IgD-negative memory B cell (primary cell): ENCODE measurements around the gene CEP120. TPM values are rescaled to one million over a fixed set of nuclear protein-coding genes. Genes with fewer than 3 reads are reported as not detected.
A peak's percentile ranks its signal among the peaks of the same experiment; 100 is the strongest.

Source experiments
- H3K27ac Mint-ChIP-seq, 3 donors: one replicate each; pipeline ENCODE4 v1.8.0; 2020 to 2022; ENCODE audit warnings: mild to moderate bottlenecking in 3 of 3, mixed read lengths in 3 of 3, moderate library complexity in 1 of 3
- H3K27me3 Mint-ChIP-seq: one replicate; pipeline ENCODE4 v1.8.0; 2021; ENCODE audit warnings: mixed read lengths
- H3K36me3 Mint-ChIP-seq: one replicate; pipeline ENCODE4 v1.8.0; 2020; ENCODE audit warnings: mild to moderate bottlenecking, mixed read lengths
- H3K4me1 Mint-ChIP-seq, 3 donors: one replicate each; pipeline ENCODE4 v1.8.0; 2020 to 2022; ENCODE audit warnings: mixed read lengths in 3 of 3, mild to moderate bottlenecking in 1 of 3
- H3K4me3 Mint-ChIP-seq, 4 donors: one replicate each; pipeline ENCODE4 v1.8.0; 2020 to 2022; ENCODE audit warnings: mild to moderate bottlenecking in 4 of 4, mixed read lengths in 4 of 4, moderate library complexity in 3 of 4
- H3K9me3 Mint-ChIP-seq, 3 donors: one replicate each; pipeline ENCODE4 v1.8.0; 2020 to 2021; ENCODE audit warnings: mixed read lengths in 3 of 3, mild to moderate bottlenecking in 1 of 3
- polyA plus RNA-seq: library from polyadenylated mRNA; unstranded; fragments of 300-500 nt; fragmentation: Illumina TruSeq; gene quantifications from one replicate; pipeline ENCODE4 v1.2.3, GENCODE V29; 2021

The CEP120 gene
- polyA plus RNA-seq, 1 donor from 2014 or later: 29.1 TPM

DNA sequence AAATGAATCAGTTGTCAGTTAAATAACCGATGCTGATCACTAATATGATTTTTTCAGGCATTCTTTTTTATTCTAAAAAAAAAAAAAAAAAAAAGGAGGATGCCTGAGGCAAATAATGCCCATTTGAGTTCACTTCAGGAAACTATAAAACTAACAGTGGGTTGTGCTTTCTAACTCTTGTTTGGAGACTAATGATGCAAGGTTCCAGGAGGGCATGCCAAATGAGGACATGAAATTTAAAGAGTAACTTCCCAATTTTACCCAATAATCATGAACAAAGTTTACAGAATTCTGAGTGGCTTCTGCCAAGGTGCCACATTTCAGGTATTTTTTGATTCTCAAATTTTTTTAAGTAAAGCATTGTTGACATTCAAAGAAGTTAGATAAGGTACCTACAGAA is 41.0 kb downstream of the CEP120 start:
- no peaks in the 10 kb centered on the region for H3K9me3 Mint-ChIP-seq
- peaks cover 4% of the 10 kb centered on the region for H3K36me3 Mint-ChIP-seq
- no peak overlapping the region for H3K4me3 Mint-ChIP-seq
- H3K4me1 Mint-ChIP-seq: no peaks in the 10 kb centered on the region
- no peak overlapping the region for H3K27ac Mint-ChIP-seq
- no peaks in the 10 kb centered on the region for H3K27me3 Mint-ChIP-seq

DNA sequence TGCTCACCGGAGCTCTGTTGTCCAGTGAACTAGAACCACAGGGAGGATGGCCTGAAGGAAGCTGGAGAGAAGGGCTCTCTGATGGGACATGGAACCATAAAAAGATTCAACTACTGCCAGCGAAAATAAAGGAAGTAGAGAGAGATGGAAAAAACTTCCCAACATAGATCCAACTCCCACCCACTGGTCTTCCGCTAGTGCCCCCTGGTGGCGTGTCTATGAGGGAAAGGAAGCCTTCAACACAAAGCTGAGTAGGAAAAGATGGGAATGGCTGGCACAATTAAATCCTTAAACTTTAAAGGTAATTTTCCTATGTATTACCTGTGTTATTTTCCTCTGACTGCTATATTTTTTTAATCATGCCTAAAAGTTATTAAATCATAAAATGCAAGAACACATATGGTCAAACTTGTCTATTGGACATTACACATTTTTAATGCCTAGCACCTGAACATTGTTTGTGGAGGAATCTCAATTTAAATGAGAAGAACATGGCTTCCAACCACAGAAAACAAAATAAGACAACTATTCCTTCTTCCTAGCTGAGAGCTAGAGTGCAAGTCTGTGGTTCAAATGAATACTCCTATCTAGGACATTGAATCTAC is 51.5 kb downstream of the CEP120 start:
- Mint-ChIP-seq H3K36me3 (peaks cover 12% of the 10 kb centered on the region), H3K9me3 (no peaks in the 10 kb centered on the region), H3K4me1 (no peaks in the 10 kb centered on the region), H3K27me3 (no peaks in the 10 kb centered on the region), H3K27ac (no peak overlapping the region), H3K4me3 (no peak overlapping the region)

DNA sequence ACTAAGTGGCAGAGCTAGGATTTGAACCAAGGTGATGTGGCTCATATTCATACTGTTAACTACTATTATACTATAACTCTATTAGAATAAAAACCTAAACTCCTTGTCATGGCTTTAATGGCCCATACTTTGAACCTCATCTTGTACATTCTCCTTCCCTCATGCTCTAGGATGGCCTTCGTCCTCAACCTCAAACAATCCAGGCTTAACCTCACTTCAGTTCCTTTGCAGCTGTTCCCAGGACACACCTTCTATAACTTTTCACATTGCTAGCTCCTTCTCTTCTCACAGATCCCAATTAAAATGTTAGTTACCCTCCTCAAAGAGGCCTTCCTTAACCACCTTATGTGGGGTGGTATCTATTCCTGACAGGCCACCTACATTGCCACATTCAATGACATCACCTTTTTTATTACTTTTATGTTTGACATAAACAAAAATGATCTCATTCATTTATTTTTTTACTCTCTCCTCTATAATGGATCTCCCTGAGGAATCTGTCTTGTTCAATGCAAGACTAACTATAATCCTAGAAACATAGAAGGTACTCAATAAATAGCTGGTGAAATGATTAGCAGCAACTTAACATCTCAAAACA is 53.7 kb downstream of the CEP120 start:
- peaks cover 0 to 4% (median 0%) of the 10 kb centered on the region in 3 donors for H3K4me1 Mint-ChIP-seq
- peaks cover 5% of the 10 kb centered on the region for H3K36me3 Mint-ChIP-seq
- H3K9me3 Mint-ChIP-seq: no peaks in the 10 kb centered on the region
- peak overlapping the region in 1 of 4 donors; percentile 12 for H3K4me3 Mint-ChIP-seq
- H3K27me3 Mint-ChIP-seq: no peaks in the 10 kb centered on the region
- H3K27ac Mint-ChIP-seq: no peak overlapping the region

DNA sequence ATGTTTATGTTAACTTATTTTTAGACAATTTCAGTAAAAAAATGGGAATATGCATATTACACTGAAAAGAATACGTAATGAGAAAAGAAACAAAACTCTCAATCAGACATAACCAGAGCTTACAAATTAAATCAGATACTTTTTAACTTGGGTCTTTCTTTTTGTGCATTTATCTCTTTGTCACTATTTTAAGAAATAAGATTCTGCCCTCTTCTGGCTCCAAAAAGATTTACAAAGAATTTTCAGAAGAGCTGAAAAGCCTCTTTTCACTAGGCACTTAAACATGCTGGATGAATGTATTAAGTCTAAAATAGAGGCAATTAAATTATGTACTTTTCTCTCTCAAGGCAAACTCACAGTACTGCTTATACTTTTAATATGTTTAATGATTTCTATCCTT is 55.5 kb downstream of the CEP120 start:
- H3K4me3 Mint-ChIP-seq: no peak overlapping the region
- no peaks in the 10 kb centered on the region for H3K27me3 Mint-ChIP-seq
- H3K36me3 Mint-ChIP-seq: peaks cover 5% of the 10 kb centered on the region
- no peaks in the 10 kb centered on the region for H3K9me3 Mint-ChIP-seq
- no peak overlapping the region for H3K27ac Mint-ChIP-seq
- H3K4me1 Mint-ChIP-seq: peaks cover 0 to 5% (median 4%) of the 10 kb centered on the region in 3 donors

DNA sequence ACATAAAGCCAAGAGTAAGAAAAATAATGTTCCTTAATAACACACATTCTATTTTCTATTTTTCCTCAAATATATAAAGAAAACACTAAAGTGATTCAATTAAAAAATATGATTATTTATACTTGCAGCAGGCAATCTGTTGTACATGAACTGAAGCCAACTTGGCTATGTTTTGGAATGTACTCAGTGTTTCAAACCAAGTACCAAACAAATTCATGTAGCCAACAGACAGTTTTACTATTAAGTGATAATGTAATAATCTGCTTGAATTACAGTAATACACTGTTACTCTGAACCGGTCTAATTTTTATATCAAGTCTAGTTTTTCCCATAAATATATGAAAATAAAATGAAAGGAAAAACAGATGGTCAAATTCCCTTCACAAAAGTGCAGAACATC is 58.0 kb downstream of the CEP120 start:
- Mint-ChIP-seq H3K27me3 (no peaks in the 10 kb centered on the region), H3K36me3 (peaks cover 13% of the 10 kb centered on the region), H3K27ac (no peak overlapping the region)

DNA sequence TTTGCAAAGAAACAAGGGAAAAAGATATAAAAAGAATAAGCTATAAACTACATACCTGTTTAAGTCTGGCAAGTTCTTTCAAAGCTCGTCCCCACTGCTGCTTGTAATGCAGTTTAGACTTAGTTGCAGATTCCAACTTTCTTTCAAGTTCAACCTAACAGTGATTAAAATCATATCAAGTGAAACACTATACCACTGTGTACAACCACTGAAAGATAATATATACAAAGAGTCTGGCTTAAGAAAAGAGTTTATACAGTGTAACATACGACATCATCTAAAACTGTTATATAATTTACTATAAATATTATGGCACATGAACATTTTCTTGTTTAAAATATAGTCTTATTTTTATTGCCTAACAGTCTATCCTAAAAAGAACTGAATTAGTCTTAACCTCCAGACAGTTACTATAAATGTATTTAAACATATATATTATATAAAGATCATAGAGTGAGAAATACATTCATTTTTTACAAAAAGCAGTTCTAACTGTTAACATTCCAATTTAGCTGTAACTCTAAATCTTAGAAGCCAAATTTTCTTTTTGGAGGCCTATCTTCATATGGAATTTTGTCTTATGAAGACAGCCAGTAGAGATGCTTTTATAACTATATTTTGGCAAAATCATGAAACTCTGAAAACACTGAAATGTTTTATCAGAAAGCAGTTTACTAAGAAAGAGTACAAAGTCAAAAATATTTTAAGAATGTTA is 58.6 kb downstream of the CEP120 start:
- Mint-ChIP-seq H3K4me1 (peaks cover 8 to 25% (median 18%) of the 10 kb centered on the region in 3 donors), H3K9me3 (no peaks in the 10 kb centered on the region), H3K27me3 (no peaks in the 10 kb centered on the region), H3K27ac (no peak overlapping the region), H3K36me3 (peaks cover 13% of the 10 kb centered on the region), H3K4me3 (no peak overlapping the region)

More for the DNA sequence above, 58.0 kb downstream of the CEP120 start:
- no peak overlapping the region for H3K4me3 Mint-ChIP-seq
- H3K9me3 Mint-ChIP-seq: no peaks in the 10 kb centered on the region
- peaks cover 4 to 20% (median 18%) of the 10 kb centered on the region in 3 donors for H3K4me1 Mint-ChIP-seq

DNA sequence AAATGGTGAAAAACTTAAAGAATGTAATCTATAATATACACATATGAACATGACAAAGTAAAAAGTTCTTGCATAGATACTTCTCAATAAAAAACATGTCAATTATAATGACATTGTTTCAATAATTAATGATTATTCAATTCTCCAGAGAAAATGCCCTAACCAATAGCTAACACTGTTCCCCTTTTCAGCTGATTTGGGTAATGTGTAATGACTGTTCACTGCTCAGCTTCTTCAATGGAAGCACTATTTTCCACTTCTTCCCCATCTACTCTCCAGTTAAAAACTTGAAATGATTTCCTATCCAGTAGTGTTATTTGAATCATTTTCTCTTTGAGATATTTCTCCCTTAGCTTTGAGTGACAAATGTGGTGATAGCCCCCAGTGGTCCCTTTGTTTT is 62.3 kb downstream of the CEP120 start:
- H3K27me3 Mint-ChIP-seq: no peaks in the 10 kb centered on the region
- peaks cover 8 to 25% (median 15%) of the 10 kb centered on the region in 3 donors for H3K4me1 Mint-ChIP-seq
- peak overlapping the region in 1 of 3 donors; percentile 40 for H3K27ac Mint-ChIP-seq
- peak overlapping the region in 1 of 4 donors; percentile 45 for H3K4me3 Mint-ChIP-seq
- H3K36me3 Mint-ChIP-seq: peaks cover 25% of the 10 kb centered on the region
- H3K9me3 Mint-ChIP-seq: no peaks in the 10 kb centered on the region

DNA sequence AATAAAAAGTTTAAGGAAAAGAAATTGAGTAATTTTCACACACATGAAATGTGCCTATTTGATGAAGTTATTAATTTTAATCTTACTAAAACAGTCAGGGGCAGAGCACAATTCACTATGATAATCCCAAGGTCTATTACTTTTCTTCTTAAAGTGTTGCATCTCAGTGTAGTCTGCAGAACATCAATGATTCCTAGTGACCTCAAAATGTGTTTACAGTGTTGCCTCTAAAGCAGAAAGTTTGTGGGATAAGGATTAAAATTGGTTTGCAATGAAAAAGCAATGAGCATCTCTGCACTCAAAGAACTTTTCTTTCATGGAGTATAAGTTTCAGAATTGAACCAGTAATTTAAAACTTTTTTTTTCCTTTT is 63.0 kb downstream of the CEP120 start:
- Mint-ChIP-seq H3K4me3 (no peak overlapping the region), H3K27ac (peak overlapping the region in 1 of 3 donors; percentile 40), H3K36me3 (peaks cover 26% of the 10 kb centered on the region), H3K9me3 (no peaks in the 10 kb centered on the region), H3K4me1 (peaks cover 8 to 25% (median 15%) of the 10 kb centered on the region in 3 donors), H3K27me3 (no peaks in the 10 kb centered on the region)

DNA sequence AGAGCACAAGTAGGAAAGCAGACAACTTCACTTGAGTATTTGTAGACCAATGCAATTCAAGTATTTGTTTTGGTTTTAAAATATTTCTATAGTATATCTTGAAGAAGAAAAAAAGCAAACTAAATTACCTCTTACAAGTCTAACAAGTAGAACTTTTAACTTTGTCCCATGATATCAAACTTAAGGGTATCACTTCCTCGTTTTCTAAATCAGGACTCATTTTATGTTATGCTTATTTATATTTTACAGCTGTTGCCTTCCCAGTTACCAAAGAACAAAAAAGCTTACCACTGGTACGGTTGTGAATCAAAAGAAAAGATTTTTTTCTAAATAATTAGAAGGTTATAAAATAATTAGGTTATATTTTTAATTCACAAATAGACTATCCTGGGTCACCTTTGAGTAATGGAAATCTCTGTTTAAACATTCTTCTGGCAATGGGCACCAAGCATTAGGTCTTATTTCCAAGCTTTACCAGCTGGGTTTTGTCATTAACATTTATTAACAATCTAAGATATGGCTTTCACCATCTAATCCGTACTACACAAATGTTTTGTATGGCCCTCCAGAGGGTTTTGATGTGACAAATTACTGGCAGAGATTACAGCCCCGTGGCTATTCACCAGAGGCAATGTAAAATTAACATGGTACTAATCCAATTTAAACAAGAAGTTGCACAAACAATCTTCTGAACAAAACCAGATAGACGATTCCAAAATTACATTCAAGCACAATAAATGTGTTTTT is 63.6 kb downstream of the CEP120 start:
- Mint-ChIP-seq H3K27ac (no peak overlapping the region), H3K9me3 (no peaks in the 10 kb centered on the region)

DNA sequence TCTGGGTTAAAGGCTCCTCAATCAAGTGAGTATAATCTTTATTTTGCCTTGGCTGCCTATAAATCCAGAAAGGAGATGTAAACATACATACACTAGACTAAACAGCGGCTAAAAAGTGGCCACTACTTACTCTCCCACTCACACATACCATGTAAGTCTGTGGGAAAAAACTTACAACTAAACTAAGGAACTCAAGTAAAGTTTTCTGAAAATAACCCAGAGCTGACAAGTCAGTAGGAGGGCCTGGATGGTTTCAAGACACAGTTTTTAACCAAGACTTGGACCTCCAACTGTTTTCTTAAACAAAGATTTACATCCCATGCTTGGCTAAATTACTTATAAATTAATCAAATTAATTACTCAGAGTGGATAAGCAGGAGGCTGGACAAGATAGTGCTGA is 64.5 kb downstream of the CEP120 start:
- H3K4me3 Mint-ChIP-seq: no peak overlapping the region
- no peaks in the 10 kb centered on the region for H3K27me3 Mint-ChIP-seq
- H3K9me3 Mint-ChIP-seq: no peaks in the 10 kb centered on the region
- H3K27ac Mint-ChIP-seq: no peak overlapping the region
- peaks cover 26% of the 10 kb centered on the region for H3K36me3 Mint-ChIP-seq
- peaks cover 13 to 27% (median 19%) of the 10 kb centered on the region in 3 donors for H3K4me1 Mint-ChIP-seq

More for the DNA sequence above, 63.6 kb downstream of the CEP120 start:
- Mint-ChIP-seq H3K4me3 (no peak overlapping the region), H3K27me3 (no peaks in the 10 kb centered on the region), H3K36me3 (peaks cover 26% of the 10 kb centered on the region), H3K4me1 (peaks cover 8 to 25% (median 15%) of the 10 kb centered on the region in 3 donors)

DNA sequence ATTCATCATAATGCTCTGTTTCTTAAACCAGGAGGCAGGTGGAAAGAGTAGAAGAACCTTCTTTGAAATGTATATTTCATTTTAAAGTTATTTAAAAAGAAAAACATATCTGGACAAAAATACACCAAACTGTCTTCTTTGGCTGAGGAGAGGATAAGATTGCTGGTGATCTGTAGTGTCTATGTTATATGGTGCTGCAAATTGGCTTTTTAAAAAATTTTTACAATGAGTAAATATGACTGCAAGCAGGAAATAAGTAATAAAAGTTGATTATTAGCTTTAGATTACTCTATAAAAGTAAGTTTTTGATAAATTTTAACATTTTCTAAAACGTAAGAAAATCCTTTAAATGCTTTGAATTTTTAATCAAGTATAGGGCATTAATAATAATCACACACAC is 64.9 kb downstream of the CEP120 start:
- Mint-ChIP-seq H3K4me3 (no peak overlapping the region), H3K27me3 (no peaks in the 10 kb centered on the region), H3K36me3 (peaks cover 29% of the 10 kb centered on the region), H3K27ac (no peak overlapping the region), H3K4me1 (peaks cover 17 to 31% (median 22%) of the 10 kb centered on the region in 3 donors), H3K9me3 (peaks cover 0 to 3% (median 2%) of the 10 kb centered on the region in 3 donors)

DNA sequence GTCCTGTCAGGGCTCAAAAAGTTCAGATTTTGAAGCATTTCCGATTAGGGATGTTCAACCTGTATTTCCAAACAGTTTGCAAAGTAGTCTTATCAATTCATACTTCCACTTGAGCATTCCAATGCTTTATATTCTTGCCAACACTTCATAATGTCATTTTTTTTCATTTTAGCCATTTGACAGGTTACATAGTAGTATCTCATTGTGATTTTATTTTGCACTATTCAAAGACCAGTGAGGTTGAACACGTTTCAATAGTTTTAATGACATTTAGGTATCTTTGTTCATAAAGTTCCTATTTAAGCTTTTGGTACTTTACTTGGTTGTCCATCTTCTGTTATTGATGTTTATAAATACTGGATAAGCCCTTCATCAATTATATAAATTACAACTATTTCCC is 71.4 kb downstream of the CEP120 start:
- Mint-ChIP-seq H3K27ac (no peak overlapping the region), H3K36me3 (peaks cover 12% of the 10 kb centered on the region), H3K4me3 (no peak overlapping the region), H3K4me1 (peaks cover 6 to 9% (median 8%) of the 10 kb centered on the region in 3 donors), H3K27me3 (no peaks in the 10 kb centered on the region), H3K9me3 (peaks cover 0 to 3% (median 2%) of the 10 kb centered on the region in 3 donors)

DNA sequence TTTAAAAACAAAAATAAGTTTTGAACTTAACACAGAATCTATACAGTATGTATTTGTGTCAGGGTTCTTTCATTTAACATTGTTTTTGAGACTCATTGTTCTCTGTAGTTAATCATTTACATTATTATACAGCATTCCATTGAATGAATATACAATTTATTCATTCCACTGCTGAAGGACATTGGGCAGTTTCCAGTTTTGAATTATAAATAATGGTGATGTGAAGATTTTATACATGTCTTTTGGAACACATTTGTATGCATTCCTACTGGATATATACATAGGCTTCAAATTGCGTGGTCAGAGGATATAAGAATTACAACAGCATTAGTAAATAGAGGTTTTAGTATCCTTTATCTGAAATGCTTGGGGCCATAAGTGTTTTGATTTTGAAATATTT is 72.0 kb downstream of the CEP120 start:
- peaks cover 9% of the 10 kb centered on the region for H3K36me3 Mint-ChIP-seq

DNA sequence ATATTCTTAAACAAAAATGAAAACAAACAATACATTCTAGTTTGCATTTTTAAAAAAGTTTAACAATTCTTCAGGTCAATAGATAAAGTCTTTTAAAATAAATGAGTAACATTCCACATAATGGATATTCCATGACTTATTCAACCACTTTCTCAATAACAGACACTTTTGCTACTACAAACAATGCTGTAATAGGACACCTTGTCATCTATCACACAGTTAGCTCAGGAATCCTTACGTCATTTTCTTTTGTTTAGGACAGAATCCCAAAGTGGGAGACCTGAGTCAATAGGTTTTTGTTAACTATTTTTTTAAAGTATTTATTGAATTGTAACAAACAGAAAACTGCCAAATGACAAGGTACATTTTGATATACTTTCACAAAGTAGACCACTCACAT is 72.5 kb downstream of the CEP120 start:
- Mint-ChIP-seq H3K27ac (no peak overlapping the region), H3K4me1 (peaks cover 6 to 9% (median 8%) of the 10 kb centered on the region in 3 donors), H3K27me3 (no peaks in the 10 kb centered on the region), H3K4me3 (no peak overlapping the region), H3K36me3 (peaks cover 6% of the 10 kb centered on the region), H3K9me3 (peaks cover 0 to 3% (median 2%) of the 10 kb centered on the region in 3 donors)

More for the DNA sequence above, 72.0 kb downstream of the CEP120 start:
- Mint-ChIP-seq H3K4me1 (peaks cover 6 to 9% (median 8%) of the 10 kb centered on the region in 3 donors), H3K4me3 (no peak overlapping the region), H3K27ac (no peak overlapping the region), H3K27me3 (no peaks in the 10 kb centered on the region), H3K9me3 (peaks cover 0 to 3% (median 2%) of the 10 kb centered on the region in 3 donors)
